ENCODE measurements around the gene NCMAP. TPM values are rescaled to one million over a fixed set of nuclear protein-coding genes. Genes with fewer than 3 reads are reported as not detected.

The NCMAP gene
- total RNA-seq, 1 donor from 2014 or later, result 9.2 TPM

GRCh38 chr1:24641646-24642151, 85.8 kb downstream of the NCMAP start:
- intact Hi-C loops (cut with DNase I), result no loop called here
- Histone ChIP-seq H3K36me3 (peaks cover 15% of the 10 kb centered on the region), H3K27ac (peak overlapping the region; percentile 98), H3K9me3 (no peaks in the 10 kb centered on the region), H3K27me3 (ENCODE audit: low read depth) (no peaks in the 10 kb centered on the region), H3K4me3 (peak overlapping the region; percentile 66), H3K4me1 (peaks cover 37% of the 10 kb centered on the region)
- no peak for ATAC-seq
- no peak for TF ChIP-seq CTCF (IDR thresholded peaks at IDR 0.05)
- DNase-seq, result peak; percentile 70

DNA sequence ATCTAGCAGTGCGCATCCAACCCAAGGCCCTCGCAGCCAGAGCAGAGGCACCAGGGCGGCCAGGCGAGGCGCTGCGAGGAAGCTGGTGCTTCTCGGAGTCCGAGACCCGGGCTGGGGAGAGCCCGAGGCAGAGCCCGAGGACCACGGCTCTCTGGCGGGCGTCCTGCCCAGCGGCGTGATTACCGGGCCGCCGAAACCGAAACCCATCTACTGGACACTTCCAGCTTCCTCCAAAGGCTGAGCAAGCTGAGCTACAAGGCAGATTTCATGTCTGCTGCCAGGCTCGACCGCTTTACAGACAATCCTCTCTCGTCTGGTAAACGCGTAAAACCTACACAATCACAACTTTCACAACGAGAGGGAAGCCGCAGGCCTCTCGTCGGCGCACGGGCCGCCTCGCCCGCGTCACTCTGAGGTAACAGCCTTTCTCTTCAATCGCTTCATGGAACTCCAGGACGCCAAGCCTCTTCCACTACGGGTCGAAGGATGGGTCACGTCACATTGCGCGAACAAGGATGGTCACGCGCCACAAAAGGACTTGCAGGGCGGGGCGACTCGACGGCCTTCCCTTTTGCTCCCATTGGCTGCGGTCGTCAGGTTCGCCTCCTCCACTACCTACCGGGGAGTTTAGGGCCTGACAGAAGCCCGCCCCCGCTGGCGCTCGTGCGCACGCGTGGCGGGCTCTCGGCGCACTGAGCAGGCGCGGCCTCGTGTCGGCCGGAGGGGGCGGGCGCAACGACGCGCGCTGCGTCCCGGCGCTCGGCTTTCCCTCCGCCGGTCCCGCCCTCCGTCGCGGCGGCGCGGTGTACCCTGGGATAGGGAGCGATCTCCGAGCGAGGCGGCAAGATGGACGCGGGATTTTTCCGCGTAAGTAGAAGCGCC, 86.8 kb downstream of the NCMAP start, which contains the start of gene SRRM1:
Gene SRRM1, plus strand, starts transcription at position 822 of the 882 bp plus-strand sequence. Its CDS starts 25 bp downstream, at position 847.
- intact Hi-C loops (cut with DNase I), result no loop called here
- no peak for TF ChIP-seq CTCF (IDR thresholded peaks at IDR 0.05)
- H3K36me3 ChIP-seq, result peaks cover 25% of the 10 kb centered on the region
- peak; percentile 97 to 98 for ATAC-seq
- peak within 1 kb of the TSS; percentile 95 for H3K4me3 ChIP-seq
- no peaks in the 10 kb centered on the region for H3K9me3 ChIP-seq
- peaks cover 41% of the 10 kb centered on the region for H3K4me1 ChIP-seq
- H3K27ac ChIP-seq, result peak within 1 kb of the TSS; percentile 98
- DNase-seq, result peak; percentile 100
- H3K27me3 ChIP-seq (ENCODE audit: low read depth), result no peaks in the 10 kb centered on the region

- DNase-seq (no peak), ATAC-seq (peak; percentile 37 to 50)
- H3K4me3 ChIP-seq, result peak overlapping the region; percentile 95
- no peaks in the 10 kb centered on the region for H3K27me3 ChIP-seq (ENCODE audit: low read depth)
- H3K27ac ChIP-seq, result peak overlapping the region; percentile 93
- no peak for TF ChIP-seq CTCF (IDR thresholded peaks at IDR 0.05)
- H3K4me1 ChIP-seq, result peaks cover 41% of the 10 kb centered on the region
- intact Hi-C loops (cut with DNase I), result no loop called here
- no peaks in the 10 kb centered on the region for H3K9me3 ChIP-seq
- H3K36me3 ChIP-seq, result peaks cover 33% of the 10 kb centered on the region
Measured at GRCh38 chr1:24643363-24644099, 87.6 kb downstream of the NCMAP start.

- Histone ChIP-seq H3K27ac (peak overlapping the region; percentile 93), H3K36me3 (peaks cover 38% of the 10 kb centered on the region), H3K9me3 (no peaks in the 10 kb centered on the region), H3K4me1 (peaks cover 41% of the 10 kb centered on the region), H3K27me3 (ENCODE audit: low read depth) (no peaks in the 10 kb centered on the region), H3K4me3 (peak overlapping the region; percentile 95)
- no peak for TF ChIP-seq CTCF (IDR thresholded peaks at IDR 0.05)
- DNase-seq (no peak), ATAC-seq (no peak)
- intact Hi-C loops (cut with DNase I), result no loop called here
Measured at GRCh38 chr1:24644100-24644384, 88.2 kb downstream of the NCMAP start.

DNA sequence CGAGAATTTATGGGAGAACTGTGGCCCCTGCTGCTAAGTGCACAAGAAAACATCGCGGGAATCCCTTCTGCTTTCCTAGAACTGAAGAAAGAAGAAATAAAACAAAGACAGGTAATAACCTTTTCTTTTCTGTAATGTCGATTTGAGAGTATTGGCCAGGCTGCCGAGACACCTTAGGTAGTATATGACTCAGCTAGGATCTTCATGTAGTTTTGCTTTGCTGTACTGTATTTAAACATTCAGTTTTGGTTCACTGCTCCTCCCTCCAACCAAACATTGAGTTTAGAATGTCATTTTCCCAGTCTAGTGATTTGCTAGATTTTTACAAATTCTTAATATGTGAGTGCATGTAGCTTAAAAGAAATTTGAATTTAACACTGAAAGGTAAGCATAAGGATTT, 93.0 kb downstream of the NCMAP start:
- Histone ChIP-seq H3K4me3 (no peak overlapping the region), H3K27ac (no peak overlapping the region), H3K36me3 (peaks cover 87% of the 10 kb centered on the region), H3K27me3 (ENCODE audit: low read depth) (no peaks in the 10 kb centered on the region), H3K4me1 (peaks cover 23% of the 10 kb centered on the region), H3K9me3 (no peaks in the 10 kb centered on the region)
- ATAC-seq, result no peak
- no peak for DNase-seq
- TF ChIP-seq CTCF (IDR thresholded peaks at IDR 0.05), result no peak
- intact Hi-C loops (cut with DNase I), result no loop called here
